Calu3 (cell line): ENCODE results near the gene CREM. TPM values are rescaled to one million over a fixed set of nuclear protein-coding genes. Genes with fewer than 3 reads are reported as not detected.
A peak's percentile ranks its signal among the peaks of the same experiment; 100 is the strongest.
"Not testable (repeated sequence)": the region's sequence is repeated elsewhere in the genome, so short reads cannot be mapped to it uniquely, and the experiment has no call there.

ENCODE experiments used
- BruUV-seq: library from RNA; stranded (reverse); fragments of 400-500 nt; replicated peaks from 2 replicates; lab custom pipeline; 2021; lab: Mats Ljungman, UMichigan
- CTCF ChIA-PET: fragments of 300-600 bp; sonication (Branson Sonifier 250); formaldehyde crosslinking; loops from one replicate; lab custom pipeline; 2022; ENCODE audit warnings: antibody characterized with exemption; lab: Charles Lee
- DNase-seq: peaks from one replicate; pipeline ENCODE4 v3.0.0; 2022
- H3K27ac Mint-ChIP-seq: one replicate; pipeline ENCODE4 v1.8.0; 2022; ENCODE audit warnings: mixed read lengths; ENCODE audit not compliant: unreplicated experiment
- H3K27me3 Mint-ChIP-seq: one replicate; pipeline ENCODE4 v1.8.0; 2022; ENCODE audit warnings: mixed read lengths; ENCODE audit not compliant: unreplicated experiment
- H3K36me3 Mint-ChIP-seq: one replicate; pipeline ENCODE4 v1.8.0; 2022; ENCODE audit warnings: mild to moderate bottlenecking, moderate library complexity, mixed read lengths; ENCODE audit not compliant: insufficient read depth, unreplicated experiment
- H3K4me1 Mint-ChIP-seq: one replicate; pipeline ENCODE4 v1.8.0; 2022; ENCODE audit warnings: mild to moderate bottlenecking, low read depth, mixed read lengths; ENCODE audit not compliant: unreplicated experiment
- H3K4me3 Mint-ChIP-seq: one replicate; pipeline ENCODE4 v1.8.0; 2022; ENCODE audit warnings: mild to moderate bottlenecking, low read depth, moderate library complexity, mixed read lengths; ENCODE audit not compliant: unreplicated experiment
- H3K9me3 Mint-ChIP-seq: one replicate; pipeline ENCODE4 v1.8.0; 2022; ENCODE audit warnings: low read depth, mixed read lengths; ENCODE audit not compliant: unreplicated experiment
- intact Hi-C: fragments of 100-400 bp; cut with micrococcal nuclease; formaldehyde crosslinking; loops from one replicate; pipeline ENCODE4 v1.10.0; 2022; ENCODE audit not compliant: unreplicated experiment
- total RNA-seq: library from RNA; stranded (reverse); gene quantifications from 2 replicates; pipeline ENCODE4 v1.2.3, GENCODE V29; 2022
- TF ChIP-seq, protein P1 (sequence below): fragments of 200-600 bp; IDR thresholded peaks from one replicate; pipeline ENCODE4 v1.8.0; 2022; ENCODE audit warnings: antibody characterized with exemption; ENCODE audit not compliant: unreplicated experiment

CREM gene
- total RNA-seq, 1 experiment from 2014 or later: 20.3 TPM

DNA sequence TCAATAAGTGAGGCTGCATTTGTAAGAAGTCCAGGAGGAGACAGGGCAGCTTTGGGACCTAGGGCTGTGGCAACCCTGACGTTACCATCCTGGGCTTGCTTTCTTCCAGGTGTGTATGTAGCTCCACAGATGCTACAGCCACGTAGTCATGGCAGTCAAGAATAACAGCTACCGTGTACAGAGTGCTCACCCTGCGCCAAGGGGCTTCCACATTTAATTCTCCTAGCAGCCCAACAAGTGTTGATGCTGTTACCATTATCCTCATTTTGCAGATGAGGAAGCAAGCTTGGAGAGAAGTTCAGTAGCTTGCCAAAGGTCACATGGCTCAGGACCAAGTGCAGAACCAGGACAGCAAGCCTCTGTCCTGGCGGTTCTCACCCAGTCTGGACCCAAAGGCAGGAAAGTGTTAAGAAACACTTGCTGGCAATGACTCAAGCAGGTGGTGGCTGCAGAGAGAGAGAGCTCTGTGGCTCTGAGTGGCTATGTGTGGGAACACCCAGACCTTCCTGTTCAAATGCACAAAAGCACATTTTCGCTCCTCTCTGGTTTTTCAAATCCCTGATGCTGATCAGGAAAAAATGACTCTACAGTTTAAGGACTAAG, 89.8 kb downstream of the CREM start:
- intact Hi-C loops: no loop called here
- CTCF ChIA-PET: interaction anchor here (1.3 kb wide), 1 partner anchor 21 kb away, joined by 6 read pairs; no protein-coding TSS in a partner anchor
- BruUV-seq: no TSS peak
- TF ChIP-seq, protein P1, sequence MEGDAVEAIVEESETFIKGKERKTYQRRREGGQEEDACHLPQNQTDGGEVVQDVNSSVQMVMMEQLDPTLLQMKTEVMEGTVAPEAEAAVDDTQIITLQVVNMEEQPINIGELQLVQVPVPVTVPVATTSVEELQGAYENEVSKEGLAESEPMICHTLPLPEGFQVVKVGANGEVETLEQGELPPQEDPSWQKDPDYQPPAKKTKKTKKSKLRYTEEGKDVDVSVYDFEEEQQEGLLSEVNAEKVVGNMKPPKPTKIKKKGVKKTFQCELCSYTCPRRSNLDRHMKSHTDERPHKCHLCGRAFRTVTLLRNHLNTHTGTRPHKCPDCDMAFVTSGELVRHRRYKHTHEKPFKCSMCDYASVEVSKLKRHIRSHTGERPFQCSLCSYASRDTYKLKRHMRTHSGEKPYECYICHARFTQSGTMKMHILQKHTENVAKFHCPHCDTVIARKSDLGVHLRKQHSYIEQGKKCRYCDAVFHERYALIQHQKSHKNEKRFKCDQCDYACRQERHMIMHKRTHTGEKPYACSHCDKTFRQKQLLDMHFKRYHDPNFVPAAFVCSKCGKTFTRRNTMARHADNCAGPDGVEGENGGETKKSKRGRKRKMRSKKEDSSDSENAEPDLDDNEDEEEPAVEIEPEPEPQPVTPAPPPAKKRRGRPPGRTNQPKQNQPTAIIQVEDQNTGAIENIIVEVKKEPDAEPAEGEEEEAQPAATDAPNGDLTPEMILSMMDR: no peak
- H3K9me3 Mint-ChIP-seq: no peaks in the 10 kb centered on the region
- no peak overlapping the region for H3K4me3 Mint-ChIP-seq
- no peak for DNase-seq
- H3K36me3 Mint-ChIP-seq: no peaks in the 10 kb centered on the region
- no peak overlapping the region for H3K27ac Mint-ChIP-seq
- H3K4me1 Mint-ChIP-seq: no peaks in the 10 kb centered on the region
- no peaks in the 10 kb centered on the region for H3K27me3 Mint-ChIP-seq

DNA sequence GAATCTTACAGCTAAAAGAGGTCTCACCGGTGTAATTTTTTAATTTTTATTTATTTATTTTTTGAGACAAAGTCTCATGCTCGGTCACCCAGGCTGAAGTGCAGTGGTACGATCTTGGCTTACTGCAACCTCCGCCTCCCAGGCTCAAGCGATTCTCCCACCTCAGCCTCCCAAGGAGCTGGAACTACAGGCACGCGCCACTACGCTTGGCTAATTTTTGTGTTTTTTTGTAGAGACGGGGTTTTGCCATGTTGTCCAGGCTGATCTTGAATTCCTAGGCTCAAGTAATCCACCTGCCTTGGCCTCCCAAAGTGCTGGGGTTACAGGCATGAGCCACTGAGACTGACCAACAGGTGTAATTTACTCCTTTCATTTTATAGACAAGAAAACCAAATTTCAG, 90.3 kb downstream of the CREM start:
- intact Hi-C loops, H3K9me3 Mint-ChIP-seq, H3K36me3 Mint-ChIP-seq, H3K4me1 Mint-ChIP-seq, H3K4me3 Mint-ChIP-seq, H3K27me3 Mint-ChIP-seq, BruUV-seq, DNase-seq, H3K27ac Mint-ChIP-seq: not testable (repeated sequence)
- CTCF ChIA-PET: interaction anchor here (0.7 to 1.3 kb wide), 5 partner anchors 9 to 222 kb away, joined by 3 to 6 read pairs (median 4); no protein-coding TSS in a partner anchor

DNA sequence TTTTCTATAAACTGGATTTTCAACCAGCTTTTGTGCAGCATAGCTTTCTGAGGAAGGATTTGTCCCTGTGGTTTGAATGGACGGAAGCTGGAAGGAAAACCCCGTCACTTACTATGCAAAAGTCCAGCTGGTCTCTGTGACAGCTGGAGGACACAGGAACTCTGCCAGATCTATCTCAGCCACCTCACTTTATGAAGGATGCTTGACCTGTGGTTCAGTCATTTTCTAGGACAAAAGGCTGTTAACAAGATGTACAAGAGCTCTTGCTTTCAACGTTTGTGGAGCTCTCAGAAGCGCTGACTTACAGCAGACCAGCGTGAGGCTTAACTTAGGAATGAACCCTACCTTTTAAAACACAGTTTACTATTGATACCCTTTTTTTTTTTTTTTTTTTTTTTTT, 90.8 kb downstream of the CREM start:
- TF ChIP-seq, protein P1: no peak
- Mint-ChIP-seq H3K27ac (no peak overlapping the region), H3K4me3 (no peak overlapping the region), H3K4me1 (no peaks in the 10 kb centered on the region), H3K9me3 (no peaks in the 10 kb centered on the region), H3K27me3 (no peaks in the 10 kb centered on the region), H3K36me3 (no peaks in the 10 kb centered on the region)
- no peak for DNase-seq
- intact Hi-C loops: no loop called here
- BruUV-seq: no TSS peak
- CTCF ChIA-PET: interaction anchor here (0.7 to 1.0 kb wide), 5 partner anchors 9 to 223 kb away, joined by 3 to 4 read pairs (median 3); partner anchors contain the start of gene CREM

DNA sequence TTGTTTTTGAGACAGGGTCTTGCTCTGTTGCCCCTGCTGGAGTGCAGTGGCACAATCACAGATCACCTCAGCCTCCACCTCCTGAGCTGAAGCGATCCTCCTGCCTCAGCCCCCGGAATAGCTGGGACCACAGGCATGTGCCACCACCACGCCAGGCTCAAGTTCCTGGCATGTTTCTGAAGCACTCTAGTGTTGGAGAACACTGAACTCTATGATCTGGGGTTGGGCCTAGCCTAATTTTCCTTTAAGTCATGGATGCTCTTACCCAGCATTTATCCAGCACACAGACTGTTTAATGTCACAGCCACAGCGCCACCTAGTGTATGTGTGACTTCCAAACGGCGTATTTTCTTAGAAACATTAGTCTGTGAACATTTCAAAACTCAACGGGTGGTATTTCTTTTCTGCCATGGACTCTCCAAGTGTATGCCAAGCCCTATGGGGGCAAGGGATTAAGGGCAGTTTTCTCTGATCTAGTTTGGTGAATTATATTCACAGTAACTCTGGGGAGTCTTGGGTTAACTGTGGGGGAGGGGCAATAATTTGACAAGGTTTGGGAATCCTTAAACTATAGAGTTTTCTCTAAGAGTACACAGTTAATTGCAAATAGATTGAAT, 91.8 kb downstream of the CREM start:
- no peak overlapping the region for H3K4me3 Mint-ChIP-seq
- intact Hi-C loops: loop anchor here (1.0 kb wide), 1 partner anchor 98 kb away; no protein-coding TSS in a partner anchor
- CTCF ChIA-PET: interaction anchor here (0.9 to 1.0 kb wide), 2 partner anchors 91 to 99 kb away, joined by 3 read pairs; partner anchors contain the start of gene CREM

More for the DNA sequence above, 91.8 kb downstream of the CREM start:
- no peaks in the 10 kb centered on the region for H3K27me3 Mint-ChIP-seq
- DNase-seq: peak; percentile 73
- no peaks in the 10 kb centered on the region for H3K9me3 Mint-ChIP-seq
- no TSS peak for BruUV-seq
- no peak overlapping the region for H3K27ac Mint-ChIP-seq
- H3K4me1 Mint-ChIP-seq: no peaks in the 10 kb centered on the region
- H3K36me3 Mint-ChIP-seq: no peaks in the 10 kb centered on the region
- TF ChIP-seq, protein P1: no peak
